Measurements from ENCODE around the gene PCDHGA9.
"Not testable (repeated sequence)": the region's sequence is repeated elsewhere in the genome, so short reads cannot be mapped to it uniquely, and the experiment has no call there.

PCDHGA9 gene

DNA sequence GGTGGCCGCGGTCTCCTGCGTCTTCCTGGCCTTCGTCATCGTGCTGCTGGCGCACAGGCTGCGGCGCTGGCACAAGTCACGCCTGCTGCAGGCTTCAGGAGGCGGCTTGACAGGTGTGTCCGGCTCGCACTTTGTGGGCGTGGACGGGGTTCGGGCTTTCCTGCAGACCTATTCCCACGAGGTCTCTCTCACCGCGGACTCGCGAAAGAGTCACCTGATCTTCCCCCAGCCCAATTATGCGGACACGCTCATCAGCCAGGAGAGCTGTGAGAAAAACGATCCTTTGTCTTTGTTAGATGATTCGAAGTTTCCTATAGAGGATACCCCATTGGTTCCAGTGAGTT, 12.7 kb downstream of the PCDHGA9 start:
- Histone ChIP-seq H3K9me3 (ENCODE audit: control insufficient read depth in 2 of 2, low read length in 2 of 2) (peaks cover 33 to 57% of the 10 kb centered on the region in 2 donors), H3K4me3 (ENCODE audit: low read length in 2 of 2) (peak overlapping the region in 1 of 2 donors; percentile 29)
- not testable (repeated sequence) for H3K27ac ChIP-seq (ENCODE audit: low read length); H3K4me1 ChIP-seq (ENCODE audit: control insufficient read depth, insufficient read depth, low read length); H3K36me3 ChIP-seq (ENCODE audit: control insufficient read depth in 2 of 2, insufficient read depth in 2 of 2, low read length in 2 of 2); H3K9ac ChIP-seq (ENCODE audit: low read length in 2 of 2); H3K27me3 ChIP-seq (ENCODE audit: control insufficient read depth in 1 of 2, insufficient read depth in 2 of 2, low read length in 2 of 2)

DNA sequence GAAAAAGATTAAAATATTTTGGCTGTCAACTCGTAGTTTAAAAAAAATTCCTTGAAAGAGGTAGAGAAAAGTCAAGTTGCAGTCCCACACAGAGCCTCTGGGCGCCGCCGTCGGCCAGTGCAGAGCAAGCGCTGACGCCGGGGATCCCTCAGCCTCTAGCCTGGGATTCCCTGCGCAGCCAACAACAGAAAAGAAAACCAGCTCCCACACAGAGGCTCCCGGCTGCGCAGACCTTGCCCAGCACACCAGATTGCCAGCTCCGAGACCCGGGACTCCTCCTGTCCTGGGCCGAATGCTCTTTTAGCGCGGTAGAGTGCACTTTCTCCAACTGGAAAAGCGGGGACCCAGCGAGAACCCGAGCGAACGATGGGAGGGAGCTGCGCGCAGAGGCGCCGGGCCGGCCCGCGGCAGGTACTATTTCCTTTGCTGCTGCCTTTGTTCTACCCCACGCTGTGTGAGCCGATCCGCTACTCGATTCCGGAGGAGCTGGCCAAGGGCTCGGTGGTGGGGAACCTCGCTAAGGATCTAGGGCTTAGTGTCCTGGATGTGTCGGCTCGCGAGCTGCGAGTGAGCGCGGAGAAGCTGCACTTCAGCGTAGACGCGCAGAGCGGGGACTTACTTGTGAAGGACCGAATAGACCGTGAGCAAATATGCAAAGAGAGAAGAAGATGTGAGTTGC, 15.1 kb downstream of the PCDHGA9 start, which contains the start of gene PCDHGB7:
Gene PCDHGB7 (plus strand): TSS at position 184 of the 679 bp plus-strand sequence. CDS start 183 bp downstream, at position 367.
- H3K4me1 ChIP-seq (ENCODE audit: control insufficient read depth, insufficient read depth, low read length); H3K27me3 ChIP-seq (ENCODE audit: control insufficient read depth in 1 of 2, insufficient read depth in 2 of 2, low read length in 2 of 2); H3K27ac ChIP-seq (ENCODE audit: low read length); H3K36me3 ChIP-seq (ENCODE audit: control insufficient read depth in 2 of 2, insufficient read depth in 2 of 2, low read length in 2 of 2); H3K9ac ChIP-seq (ENCODE audit: low read length in 2 of 2): not testable (repeated sequence)
- Histone ChIP-seq H3K4me3 (ENCODE audit: low read length in 2 of 2) (peak within 1 kb of the TSS; percentile 58 to 68), H3K9me3 (ENCODE audit: control insufficient read depth in 2 of 2, low read length in 2 of 2) (peaks cover 34 to 67% of the 10 kb centered on the region in 2 donors)

DNA sequence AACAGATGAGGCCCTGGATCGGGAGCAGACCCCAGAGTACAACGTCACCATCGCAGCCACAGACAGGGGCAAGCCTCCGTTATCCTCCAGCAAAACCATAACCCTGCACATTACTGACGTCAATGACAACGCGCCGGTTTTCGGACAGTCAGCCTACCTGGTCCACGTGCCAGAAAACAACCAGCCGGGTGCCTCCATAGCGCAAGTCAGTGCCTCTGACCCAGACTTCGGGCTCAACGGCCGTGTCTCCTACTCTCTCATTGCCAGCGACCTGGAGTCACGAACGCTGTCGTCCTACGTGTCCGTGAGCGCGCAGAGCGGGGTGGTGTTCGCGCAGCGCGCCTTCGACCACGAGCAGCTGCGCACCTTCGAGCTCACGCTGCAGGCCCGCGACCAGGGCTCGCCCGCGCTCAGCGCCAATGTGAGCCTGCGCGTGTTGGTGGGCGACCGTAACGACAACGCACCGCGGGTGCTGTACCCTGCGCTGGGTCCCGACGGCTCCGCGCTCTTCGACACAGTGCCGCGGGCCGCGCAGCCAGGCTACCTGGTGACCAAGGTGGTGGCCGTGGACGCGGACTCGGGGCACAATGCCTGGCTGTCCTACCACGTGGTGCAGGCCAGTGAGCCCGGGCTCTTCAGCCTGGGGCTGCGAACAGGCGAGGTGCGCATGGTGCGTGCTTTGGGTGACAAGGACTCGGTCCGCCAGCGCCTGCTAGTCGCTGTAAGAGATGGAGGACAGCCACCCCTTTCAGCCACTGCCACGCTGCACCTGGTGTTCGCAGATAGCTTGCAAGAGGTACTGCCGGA, 16.7 kb downstream of the PCDHGA9 start:
- no peak overlapping the region for H3K9ac ChIP-seq (ENCODE audit: low read length in 2 of 2)
- H3K4me1 ChIP-seq (ENCODE audit: control insufficient read depth, insufficient read depth, low read length): peaks cover 3% of the 10 kb centered on the region
- H3K27me3 ChIP-seq (ENCODE audit: control insufficient read depth in 1 of 2, insufficient read depth in 2 of 2, low read length in 2 of 2): no peaks in the 10 kb centered on the region
- H3K9me3 ChIP-seq (ENCODE audit: control insufficient read depth in 2 of 2, low read length in 2 of 2): peaks cover 27 to 66% of the 10 kb centered on the region in 2 donors
- H3K36me3 ChIP-seq (ENCODE audit: control insufficient read depth in 2 of 2, insufficient read depth in 2 of 2, low read length in 2 of 2): peaks cover 2 to 8% of the 10 kb centered on the region in 2 donors
- H3K27ac ChIP-seq (ENCODE audit: low read length): no peak overlapping the region
- peak overlapping the region; percentile 41 to 68 for H3K4me3 ChIP-seq (ENCODE audit: low read length in 2 of 2)

DNA sequence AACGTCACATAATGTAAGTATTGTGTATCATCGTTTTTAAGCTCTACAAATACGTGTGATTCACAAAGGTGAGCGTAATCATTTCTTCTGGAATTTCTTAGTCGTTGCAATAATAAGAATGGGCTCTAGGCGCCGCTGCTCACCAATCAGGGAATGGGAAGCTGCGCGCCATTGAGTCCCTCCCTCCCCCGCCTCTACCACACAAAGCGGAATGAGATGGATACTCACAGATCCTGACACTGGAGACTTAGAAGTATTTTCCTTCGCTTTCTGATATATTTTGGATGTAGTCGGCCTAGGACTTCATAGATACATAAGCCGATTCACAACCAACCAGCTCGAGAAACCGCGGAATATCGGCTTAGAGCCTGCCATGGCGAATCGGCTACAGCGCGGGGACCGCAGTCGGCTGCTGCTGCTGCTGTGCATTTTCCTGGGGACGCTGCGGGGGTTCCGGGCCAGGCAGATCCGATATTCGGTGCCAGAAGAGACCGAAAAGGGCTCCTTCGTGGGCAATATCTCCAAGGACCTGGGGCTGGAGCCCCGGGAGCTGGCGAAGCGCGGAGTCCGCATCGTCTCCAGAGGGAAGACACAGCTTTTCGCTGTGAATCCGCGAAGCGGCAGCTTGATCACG, 18.4 kb downstream of the PCDHGA9 start, which contains the start of gene PCDHGA11:
Gene PCDHGA11 (plus strand): TSS at position 197 of the 634 bp plus-strand sequence. CDS start 177 bp downstream, at position 374.
- Histone ChIP-seq H3K27me3 (ENCODE audit: control insufficient read depth in 1 of 2, insufficient read depth in 2 of 2, low read length in 2 of 2) (no peaks in the 10 kb centered on the region), H3K27ac (ENCODE audit: low read length) (no peak within 1 kb of the TSS), H3K36me3 (ENCODE audit: control insufficient read depth in 2 of 2, insufficient read depth in 2 of 2, low read length in 2 of 2) (peaks cover 3 to 8% of the 10 kb centered on the region in 2 donors), H3K9me3 (ENCODE audit: control insufficient read depth in 2 of 2, low read length in 2 of 2) (peaks cover 34 to 73% of the 10 kb centered on the region in 2 donors), H3K9ac (ENCODE audit: low read length in 2 of 2) (no peak within 1 kb of the TSS), H3K4me1 (ENCODE audit: control insufficient read depth, insufficient read depth, low read length) (peaks cover 3% of the 10 kb centered on the region), H3K4me3 (ENCODE audit: low read length in 2 of 2) (peak within 1 kb of the TSS; percentile 54 to 59)

DNA sequence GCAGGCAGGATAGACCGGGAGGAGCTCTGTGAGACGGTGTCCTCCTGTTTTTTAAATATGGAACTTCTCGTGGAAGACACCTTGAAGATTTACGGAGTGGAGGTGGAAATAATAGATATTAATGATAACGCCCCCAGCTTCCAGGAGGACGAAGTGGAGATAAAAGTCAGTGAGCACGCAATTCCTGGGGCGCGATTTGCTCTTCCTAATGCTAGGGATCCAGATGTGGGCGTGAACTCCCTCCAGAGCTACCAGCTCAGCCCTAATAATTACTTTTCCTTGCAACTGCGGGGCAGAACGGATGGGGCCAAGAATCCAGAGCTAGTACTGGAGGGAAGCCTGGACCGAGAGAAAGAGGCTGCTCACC, 18.9 kb downstream of the PCDHGA9 start:
- H3K9ac ChIP-seq (ENCODE audit: low read length in 2 of 2): no peak overlapping the region
- H3K4me3 ChIP-seq (ENCODE audit: low read length in 2 of 2): peak overlapping the region; percentile 54 to 59
- peaks cover 38 to 78% of the 10 kb centered on the region in 2 donors for H3K9me3 ChIP-seq (ENCODE audit: control insufficient read depth in 2 of 2, low read length in 2 of 2)
- H3K27ac ChIP-seq (ENCODE audit: low read length): no peak overlapping the region
- peaks cover 4 to 8% of the 10 kb centered on the region in 2 donors for H3K36me3 ChIP-seq (ENCODE audit: control insufficient read depth in 2 of 2, insufficient read depth in 2 of 2, low read length in 2 of 2)
- H3K27me3 ChIP-seq (ENCODE audit: control insufficient read depth in 1 of 2, insufficient read depth in 2 of 2, low read length in 2 of 2): no peaks in the 10 kb centered on the region
- H3K4me1 ChIP-seq (ENCODE audit: control insufficient read depth, insufficient read depth, low read length): peaks cover 3% of the 10 kb centered on the region

DNA sequence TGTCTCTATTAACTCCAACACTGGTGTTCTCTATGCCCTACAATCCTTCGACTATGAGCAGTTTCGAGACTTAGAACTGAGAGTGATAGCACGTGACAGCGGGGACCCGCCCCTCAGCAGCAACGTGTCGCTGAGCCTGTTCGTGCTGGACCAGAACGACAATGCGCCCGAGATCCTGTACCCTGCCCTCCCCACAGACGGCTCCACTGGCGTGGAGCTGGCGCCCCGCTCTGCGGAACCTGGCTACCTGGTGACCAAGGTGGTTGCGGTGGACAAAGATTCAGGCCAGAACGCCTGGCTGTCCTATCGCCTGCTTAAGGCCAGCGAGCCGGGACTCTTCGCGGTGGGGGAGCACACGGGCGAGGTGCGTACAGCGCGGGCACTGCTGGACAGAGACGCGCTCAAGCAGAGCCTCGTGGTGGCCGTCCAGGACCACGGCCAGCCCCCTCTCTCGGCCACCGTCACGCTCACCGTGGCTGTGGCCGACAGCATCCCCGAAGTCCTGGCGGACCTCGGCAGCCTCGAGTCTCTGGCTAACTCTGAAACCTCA, 20.2 kb downstream of the PCDHGA9 start:
- no peak overlapping the region for H3K9ac ChIP-seq (ENCODE audit: low read length in 2 of 2)
- no peak overlapping the region for H3K27ac ChIP-seq (ENCODE audit: low read length)
- peaks cover 48 to 89% of the 10 kb centered on the region in 2 donors for H3K9me3 ChIP-seq (ENCODE audit: control insufficient read depth in 2 of 2, low read length in 2 of 2)
- H3K4me3 ChIP-seq (ENCODE audit: low read length in 2 of 2): peak overlapping the region; percentile 40 to 59
- peaks cover 4 to 8% of the 10 kb centered on the region in 2 donors for H3K36me3 ChIP-seq (ENCODE audit: control insufficient read depth in 2 of 2, insufficient read depth in 2 of 2, low read length in 2 of 2)
- no peaks in the 10 kb centered on the region for H3K27me3 ChIP-seq (ENCODE audit: control insufficient read depth in 1 of 2, insufficient read depth in 2 of 2, low read length in 2 of 2)
- peaks cover 3% of the 10 kb centered on the region for H3K4me1 ChIP-seq (ENCODE audit: control insufficient read depth, insufficient read depth, low read length)

DNA sequence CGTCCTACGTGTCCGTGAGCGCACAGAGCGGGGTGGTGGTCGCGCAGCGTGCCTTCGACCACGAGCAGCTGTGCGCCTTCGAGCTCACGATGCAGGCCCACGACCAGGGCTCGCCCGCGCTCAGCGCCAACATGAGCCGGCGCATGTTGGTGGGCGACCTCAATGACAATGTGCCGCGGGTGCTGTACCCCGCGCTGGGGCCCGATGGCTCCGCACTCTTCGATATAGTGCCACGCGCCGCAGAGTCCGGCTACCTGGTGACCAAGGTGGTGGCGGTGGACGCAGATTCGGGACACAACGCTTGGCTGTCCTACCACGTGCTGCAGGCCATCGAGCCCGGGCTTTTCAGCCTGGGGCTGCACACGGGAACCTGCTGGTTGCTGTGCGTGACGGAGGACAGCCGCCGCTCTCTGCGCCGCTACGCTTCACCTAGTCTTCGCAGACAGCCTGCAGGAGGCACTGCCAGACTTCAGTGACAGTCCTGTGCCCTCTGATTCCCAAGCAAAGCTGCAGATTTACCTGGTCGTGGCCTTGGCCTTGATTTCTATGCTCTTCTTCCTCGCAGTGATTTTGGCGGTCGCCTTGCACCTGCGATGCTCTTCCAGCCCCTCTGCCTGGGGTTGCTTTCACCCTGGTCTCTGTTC, 25.3 kb downstream of the PCDHGA9 start:
- no peaks in the 10 kb centered on the region for H3K27me3 ChIP-seq (ENCODE audit: control insufficient read depth in 1 of 2, insufficient read depth in 2 of 2, low read length in 2 of 2)
- peak overlapping the region; percentile 22 to 48 for H3K4me3 ChIP-seq (ENCODE audit: low read length in 2 of 2)
- H3K9me3 ChIP-seq (ENCODE audit: control insufficient read depth in 2 of 2, low read length in 2 of 2): peaks cover 27 to 76% of the 10 kb centered on the region in 2 donors

DNA sequence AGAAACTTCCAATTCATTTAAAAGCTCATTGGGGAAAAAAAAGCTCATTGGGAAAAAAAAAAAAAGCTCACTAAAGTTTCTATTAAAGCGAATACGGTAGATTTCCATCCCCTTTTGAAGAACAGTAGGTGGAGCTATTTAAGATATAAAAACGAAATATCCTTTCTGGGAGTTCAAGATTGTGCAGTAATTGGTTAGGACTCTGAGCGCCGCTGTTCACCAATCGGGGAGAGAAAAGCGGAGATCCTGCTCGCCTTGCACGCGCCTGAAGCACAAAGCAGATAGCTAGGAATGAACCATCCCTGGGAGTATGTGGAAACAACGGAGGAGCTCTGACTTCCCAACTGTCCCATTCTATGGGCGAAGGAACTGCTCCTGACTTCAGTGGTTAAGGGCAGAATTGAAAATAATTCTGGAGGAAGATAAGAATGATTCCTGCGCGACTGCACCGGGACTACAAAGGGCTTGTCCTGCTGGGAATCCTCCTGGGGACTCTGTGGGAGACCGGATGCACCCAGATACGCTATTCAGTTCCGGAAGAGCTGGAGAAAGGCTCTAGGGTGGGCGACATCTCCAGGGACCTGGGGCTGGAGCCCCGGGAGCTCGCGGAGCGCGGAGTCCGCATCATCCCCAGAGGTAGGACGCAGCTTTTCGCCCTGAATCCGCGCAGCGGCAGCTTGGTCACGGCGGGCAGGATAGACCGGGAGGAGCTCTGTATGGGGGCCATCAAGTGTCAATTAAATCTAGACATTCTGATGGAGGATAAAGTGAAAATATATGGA, 27.9 kb downstream of the PCDHGA9 start, which contains the start of gene PCDHGA12:
Gene PCDHGA12 (plus strand): TSS at position 176 of the 782 bp plus-strand sequence. CDS start 253 bp downstream, at position 429.
- no peaks in the 10 kb centered on the region for H3K27me3 ChIP-seq (ENCODE audit: control insufficient read depth in 1 of 2, insufficient read depth in 2 of 2, low read length in 2 of 2)
- H3K36me3 ChIP-seq (ENCODE audit: control insufficient read depth in 2 of 2, insufficient read depth in 2 of 2, low read length in 2 of 2): peaks cover 0 to 3% of the 10 kb centered on the region in 2 donors
- no peak within 1 kb of the TSS for H3K27ac ChIP-seq (ENCODE audit: low read length)
- peaks cover 21 to 68% of the 10 kb centered on the region in 2 donors for H3K9me3 ChIP-seq (ENCODE audit: control insufficient read depth in 2 of 2, low read length in 2 of 2)
- peak within 1 kb of the TSS; percentile 58 to 59 for H3K4me3 ChIP-seq (ENCODE audit: low read length in 2 of 2)
- H3K9ac ChIP-seq (ENCODE audit: low read length in 2 of 2): no peak within 1 kb of the TSS
- no peaks in the 10 kb centered on the region for H3K4me1 ChIP-seq (ENCODE audit: control insufficient read depth, insufficient read depth, low read length)

More for the DNA sequence above, 25.3 kb downstream of the PCDHGA9 start:
- Histone ChIP-seq H3K27ac (ENCODE audit: low read length) (no peak overlapping the region), H3K36me3 (ENCODE audit: control insufficient read depth in 2 of 2, insufficient read depth in 2 of 2, low read length in 2 of 2) (peaks cover 0 to 3% of the 10 kb centered on the region in 2 donors), H3K4me1 (ENCODE audit: control insufficient read depth, insufficient read depth, low read length) (no peaks in the 10 kb centered on the region), H3K9ac (ENCODE audit: low read length in 2 of 2) (no peak overlapping the region)

DNA sequence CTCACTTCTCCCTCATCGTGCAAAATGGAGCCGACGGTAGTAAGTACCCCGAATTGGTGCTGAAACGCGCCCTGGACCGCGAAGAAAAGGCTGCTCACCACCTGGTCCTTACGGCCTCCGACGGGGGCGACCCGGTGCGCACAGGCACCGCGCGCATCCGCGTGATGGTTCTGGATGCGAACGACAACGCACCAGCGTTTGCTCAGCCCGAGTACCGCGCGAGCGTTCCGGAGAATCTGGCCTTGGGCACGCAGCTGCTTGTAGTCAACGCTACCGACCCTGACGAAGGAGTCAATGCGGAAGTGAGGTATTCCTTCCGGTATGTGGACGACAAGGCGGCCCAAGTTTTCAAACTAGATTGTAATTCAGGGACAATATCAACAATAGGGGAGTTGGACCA, 28.7 kb downstream of the PCDHGA9 start:
- Histone ChIP-seq H3K9ac (ENCODE audit: low read length in 2 of 2) (no peak overlapping the region), H3K27me3 (ENCODE audit: control insufficient read depth in 1 of 2, insufficient read depth in 2 of 2, low read length in 2 of 2) (no peaks in the 10 kb centered on the region), H3K36me3 (ENCODE audit: control insufficient read depth in 2 of 2, insufficient read depth in 2 of 2, low read length in 2 of 2) (no peaks in the 10 kb centered on the region), H3K4me3 (ENCODE audit: low read length in 2 of 2) (peak overlapping the region; percentile 58 to 59), H3K27ac (ENCODE audit: low read length) (no peak overlapping the region), H3K9me3 (ENCODE audit: control insufficient read depth in 2 of 2, low read length in 2 of 2) (peaks cover 15 to 61% of the 10 kb centered on the region in 2 donors), H3K4me1 (ENCODE audit: control insufficient read depth, insufficient read depth, low read length) (no peaks in the 10 kb centered on the region)

Data from stomach smooth muscle (tissue), 2 donors.